GM13976 (cell line): ENCODE data around the gene PRR20G.
"Not testable (repeated sequence)": the region's sequence is repeated elsewhere in the genome, so short reads cannot be mapped to it uniquely, and the experiment has no call there.

Experiments used
- DNase-seq: peaks from one replicate; pipeline ENCODE4 v3.0.0; 2012; ENCODE audit warnings: low spot score
- CTCF ChIP-seq: IDR thresholded peaks from 2 replicates; pipeline ENCODE4 v1.5.1; 2012; ENCODE audit warnings: borderline replicate concordance, mild to moderate bottlenecking; ENCODE audit not compliant: insufficient read depth; ENCODE audit errors: extremely low read depth, missing control alignments, control extremely low read depth
- in situ Hi-C: fragments of 300-500 bp; cut with MboI; formaldehyde crosslinking; loops from one replicate; pipeline ENCODE4 v1.12.0; 2022; ENCODE audit warnings: low sequenced_read_pairs, mixed read lengths, inconsistent platforms; ENCODE audit not compliant: unreplicated experiment

PRR20G gene

GRCh38 chr3:127320529-127321121, 32.8 kb upstream of the PRR20G start:
- DNase-seq = no peak
- in situ Hi-C loops = no loop called here

GRCh38 chr3:127316685-127317084, 28.8 kb upstream of the PRR20G start:
- no peak for TF ChIP-seq CTCF
- in situ Hi-C loops = no loop called here

More at GRCh38 chr3:127320529-127321121, 32.8 kb upstream of the PRR20G start:
- TF ChIP-seq CTCF = no peak

GRCh38 chr3:127312818-127313217, 25.0 kb upstream of the PRR20G start:
- TF ChIP-seq CTCF = no peak
- in situ Hi-C loops = no loop called here
- DNase-seq = no peak

More at GRCh38 chr3:127316685-127317084, 28.8 kb upstream of the PRR20G start:
- DNase-seq = no peak

- in situ Hi-C loops = not testable (repeated sequence)
These were observed 21.0 kb upstream of the PRR20G start for GRCh38 chr3:127308821-127309220.

GRCh38 chr3:127307916-127308315, 20.1 kb upstream of the PRR20G start:
- no peak for DNase-seq
- TF ChIP-seq CTCF = no peak
- in situ Hi-C loops = no loop called here

More at GRCh38 chr3:127308821-127309220, 21.0 kb upstream of the PRR20G start:
- DNase-seq = not testable (repeated sequence)

- DNase-seq = peak; percentile 66
- in situ Hi-C loops = no loop called here
- TF ChIP-seq CTCF = no peak
These were observed 19.4 kb upstream of the PRR20G start for GRCh38 chr3:127307112-127307835.
